GM19238 (cell line): ENCODE measurements around the gene SNTG2.
"Not testable (repeated sequence)": the region's sequence is repeated elsewhere in the genome, so short reads cannot be mapped to it uniquely, and the experiment has no call there.

Source experiments
- DNase-seq: peaks from one replicate; pipeline ENCODE4 v3.0.0; 2011; ENCODE audit warnings: low spot score; ENCODE audit not compliant: insufficient read length

Gene SNTG2

DNA sequence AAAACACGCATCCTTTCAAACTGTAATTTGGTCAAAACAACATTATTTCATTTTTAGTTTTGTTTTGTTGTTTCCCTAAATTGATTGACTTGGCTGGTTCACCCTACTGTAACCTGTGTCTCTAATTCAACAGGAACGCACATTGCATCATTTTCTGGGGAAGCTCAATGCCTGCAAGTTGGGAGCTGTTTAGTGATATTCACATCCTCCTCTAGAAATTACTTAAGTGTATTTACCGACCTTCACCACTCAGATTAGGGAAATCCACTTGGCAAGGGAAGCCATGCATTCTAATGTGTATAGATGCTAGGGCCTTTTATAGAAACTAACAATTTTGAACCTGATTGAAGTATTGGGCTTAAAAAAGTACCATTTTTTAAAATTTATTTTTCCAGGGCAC, 455.3 kb downstream of the SNTG2 start:
- no peak for DNase-seq

DNA sequence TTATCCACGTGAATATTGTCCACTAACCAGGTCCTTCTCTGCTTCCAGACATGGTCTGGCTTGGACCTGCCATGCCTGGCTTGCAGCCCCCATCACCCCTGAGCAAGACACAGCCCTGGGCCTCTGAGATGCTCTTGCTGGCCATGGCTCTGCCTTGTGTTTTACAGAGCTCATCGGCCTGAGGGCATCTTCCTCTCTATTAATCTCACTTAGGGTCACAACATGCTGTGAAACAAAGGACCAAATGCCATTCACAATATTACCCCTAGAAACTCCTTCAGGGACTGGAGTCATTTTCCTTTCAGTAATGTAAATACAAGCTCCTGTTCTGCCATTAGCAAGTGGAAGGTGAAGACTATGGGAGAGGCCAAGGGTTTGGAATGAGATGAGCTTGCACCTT, 455.8 kb downstream of the SNTG2 start:
- DNase-seq: no peak

DNA sequence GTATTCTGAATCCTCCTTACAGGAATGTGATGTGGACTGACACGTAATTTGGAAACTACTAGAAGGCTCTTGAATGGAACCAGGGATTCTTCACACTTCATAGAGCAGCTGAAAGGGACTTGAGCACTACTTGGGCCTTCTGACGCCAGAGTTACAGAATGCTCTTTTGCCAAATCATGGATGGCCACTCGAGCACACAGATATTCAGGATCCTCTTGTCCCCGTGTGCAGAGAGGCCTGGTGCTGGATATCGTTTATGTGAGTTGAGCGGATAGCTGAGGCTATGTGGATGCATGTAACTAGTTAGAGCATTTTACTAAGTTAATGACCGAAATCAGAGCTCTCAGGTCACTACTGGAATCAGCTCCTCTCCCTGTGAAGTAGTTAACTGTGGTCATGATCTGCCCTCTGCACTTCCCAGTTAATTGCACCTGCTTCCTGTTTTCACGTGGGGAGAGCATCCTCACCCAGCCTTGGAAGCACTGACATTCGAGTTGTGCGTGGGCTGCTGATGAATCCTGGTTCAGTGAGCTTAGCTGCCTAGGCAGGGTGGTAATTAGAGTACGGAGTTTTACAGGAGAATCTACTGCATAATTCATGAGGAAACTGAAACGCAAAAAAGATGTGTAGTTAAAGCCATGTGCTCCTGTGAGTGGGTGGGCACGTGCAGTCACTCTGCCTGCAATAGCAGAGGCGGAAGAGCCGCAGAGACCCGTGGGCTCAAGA, 457.5 kb downstream of the SNTG2 start:
- DNase-seq: no peak

DNA sequence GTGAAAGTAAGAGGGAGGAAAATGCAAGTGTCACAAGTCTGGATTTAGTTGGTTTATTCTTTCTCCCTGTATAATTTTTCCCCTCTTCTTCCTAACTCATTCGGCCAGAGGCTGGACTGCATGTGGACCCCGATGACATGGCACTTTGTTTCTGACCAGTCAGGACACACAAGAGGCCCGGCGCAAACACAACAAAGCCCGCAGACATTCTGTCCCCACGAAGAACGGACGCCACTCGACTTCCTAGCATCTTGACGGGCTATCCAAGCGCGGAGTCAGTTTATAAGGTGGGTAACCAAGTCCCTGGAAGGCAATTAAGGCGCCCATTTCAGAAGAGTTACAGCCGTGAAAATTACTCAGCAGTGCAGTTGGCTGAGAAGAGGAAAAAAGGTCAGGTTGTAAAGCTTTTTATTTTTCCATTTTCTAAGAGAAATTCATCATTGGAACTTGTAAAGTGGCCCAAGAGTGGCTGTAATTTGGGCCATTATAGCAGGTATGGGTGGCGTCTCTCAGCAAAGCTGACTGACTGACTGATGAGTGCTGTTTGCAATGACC, 462.6 kb downstream of the SNTG2 start, which contains the start of gene TPO:
Gene TPO (plus strand): TSS at position 308 of the 555 bp plus-strand sequence. CDS start 946 bp downstream, outside the sequence.
- DNase-seq: no peak

- no peak for DNase-seq
These were observed 463.5 kb downstream of the SNTG2 start for GRCh38 chr2:1414121-1414520.

GRCh38 chr2:1414901-1415300, 464.3 kb downstream of the SNTG2 start:
- not testable (repeated sequence) for DNase-seq

GRCh38 chr2:1415501-1415900, 464.9 kb downstream of the SNTG2 start:
- DNase-seq: no peak
